Psoas muscle (tissue), 8 donors: ENCODE measurements around the gene STX11. TPM values are rescaled to one million over a fixed set of nuclear protein-coding genes. Genes with fewer than 3 reads are reported as not detected.

ENCODE experiments used
- ATAC-seq, 4 donors: fragments of 200-7000 bp; cut with Tn5 transposase; one replicate each; pipeline ENCODE4 v1.9.1; 2020; ENCODE audit warnings: moderate library complexity in 3 of 4, mild to moderate bottlenecking in 2 of 4
- DNase-seq, 2 donors: peaks; one replicate each; pipeline ENCODE4 v3.0.0-alpha.2; 2020
- H3K27ac ChIP-seq: fragments of 200-600 bp; one replicate; pipeline ENCODE4 v1.8.0; 2022
- H3K27me3 ChIP-seq, 3 donors: fragments of 200-600 bp in 1 of 3; one replicate each; pipeline versions ENCODE4 v1.6.1 to v1.8.0; 2013 to 2022; ENCODE audit warnings: low read length in 2 of 3, mild to moderate bottlenecking in 2 of 3, moderate library complexity in 1 of 3; ENCODE audit not compliant: insufficient read depth in 3 of 3
- H3K36me3 ChIP-seq, 2 donors: fragments of 200-600 bp in 1 of 2; one replicate each; pipeline versions ENCODE4 v1.6.1 to v1.8.0; 2013 to 2022; ENCODE audit warnings: low read depth in 1 of 2, mild to moderate bottlenecking in 1 of 2, moderate library complexity in 1 of 2; ENCODE audit not compliant: insufficient read depth in 1 of 2
- H3K4me1 ChIP-seq: fragments of 200-600 bp; one replicate; pipeline ENCODE4 v1.8.0; 2022
- H3K4me3 ChIP-seq: fragments of 200-600 bp; one replicate; pipeline ENCODE4 v1.8.0; 2022; ENCODE audit warnings: mild to moderate bottlenecking
- H3K9me3 ChIP-seq: fragments of 200-600 bp; one replicate; pipeline ENCODE4 v1.8.0; 2022
- CTCF ChIP-seq: fragments of 200-600 bp; IDR thresholded peaks from one replicate; pipeline ENCODE4 v1.8.0; 2022; ENCODE audit warnings: antibody characterized with exemption
- WGBS, 3 donors: extraction: QIAGEN DNeasy Blood & Tissue Kit; methylation state at CpG; one replicate each; pipeline versions ENCODE4 v1.1.6 to v1.1.7; 2013; 5-methylcytosine and 5-hydroxymethylcytosine counted together
- intact Hi-C, 2 donors: fragments of 100-400 bp; cut with DNase I; formaldehyde crosslinking; loops; one replicate each; pipeline versions ENCODE4 v1.11.0 to v1.14.2; 2022
- polyA plus RNA-seq, 3 donors: library from polyadenylated mRNA; stranded (reverse); fragments of 200-250 nt; gene quantifications; one replicate each; pipeline ENCODE4 v1.2.3, GENCODE V29; 2013
- total RNA-seq, 4 donors: library from RNA; stranded (reverse); fragmentation: NEBNext Ultra II Directional in 2 of 4; extraction: Animal tissue kit (Norgen Biotek cat#: 25700) in 2 of 4; gene quantifications; one replicate each; pipeline versions ENCODE4 v1.2.1 to v1.2.4, GENCODE V29; 2021 to 2023
- donor health status: healthy with polysubstance abuse.
- donor health status: DM: no; HTN: no; CAD: no; lungs with moderate emphysema.
- donor health status: Bipolar disorder and iron deficiency.
- donor health status: healthy.
- donor health status: DM: yes; HTN: yes; CAD: no.
- donor health status: DM: no; HTN: no; CAD: no.
- donor health status: DM: no; HTN: no; CAD: no.
- donor health status: DM: yes; HTN: yes; CAD: no.

Gene STX11
- total and polyA plus RNA-seq, 7 donors, result 1.2 to 4.6 (median 1.4) TPM

- H3K36me3 ChIP-seq, result no peaks in the 10 kb centered on the region
- peak overlapping the region; percentile 86 for H3K4me3 ChIP-seq
- H3K27ac ChIP-seq, result peak overlapping the region; percentile 11
- ATAC-seq (peak in 3 of 4 donors; percentile 9 to 58 (median 48)), DNase-seq (peak in 1 of 2 donors; percentile 25)
- TF ChIP-seq CTCF, result no peak
- no peaks in the 10 kb centered on the region for H3K4me1 ChIP-seq
- no peaks in the 10 kb centered on the region for H3K9me3 ChIP-seq
- intact Hi-C loops, result loop anchor here in 1 of 2 donors (2.0 kb wide), 1 partner anchor 66 kb away; no protein-coding TSS in a partner anchor
- WGBS, 3 donors, result 2 to 4% (median 4%) methylated on average over 30 of the region's 30 CpGs
- peaks cover 0 to 41% (median 10%) of the 10 kb centered on the region in 3 donors for H3K27me3 ChIP-seq
Measured at GRCh38 chr6:144150710-144151657, 667 bp downstream of the STX11 start.

GRCh38 chr6:144152334-144152900, 2.1 kb downstream of the STX11 start:
- Histone ChIP-seq H3K27me3 (peaks cover 0 to 41% (median 10%) of the 10 kb centered on the region in 3 donors), H3K4me3 (peak overlapping the region; percentile 86), H3K4me1 (no peaks in the 10 kb centered on the region), H3K27ac (no peak overlapping the region), H3K36me3 (no peaks in the 10 kb centered on the region), H3K9me3 (no peaks in the 10 kb centered on the region)
- no peak for TF ChIP-seq CTCF
- no peak for ATAC-seq
- 59 to 93% (median 68%) methylated on average over 6 of the region's 6 CpGs for WGBS, 3 donors
- intact Hi-C loops, result no loop called here
- no peak for DNase-seq

GRCh38 chr6:144153260-144153659, 2.9 kb downstream of the STX11 start:
- no peaks in the 10 kb centered on the region for H3K9me3 ChIP-seq
- no peak overlapping the region for H3K27ac ChIP-seq
- intact Hi-C loops, result no loop called here
- no peak overlapping the region for H3K4me3 ChIP-seq
- no peak for ATAC-seq
- WGBS, 3 donors, result 64 to 79% (median 72%) methylated on average over 5 of the region's 5 CpGs
- H3K4me1 ChIP-seq, result no peaks in the 10 kb centered on the region
- TF ChIP-seq CTCF, result no peak
- no peak for DNase-seq
- H3K27me3 ChIP-seq, result peaks cover 0 to 38% (median 10%) of the 10 kb centered on the region in 3 donors
- no peaks in the 10 kb centered on the region for H3K36me3 ChIP-seq

GRCh38 chr6:144153971-144154370, 3.7 kb downstream of the STX11 start:
- intact Hi-C loops, result no loop called here
- DNase-seq, result no peak
- no peak overlapping the region for H3K4me3 ChIP-seq
- TF ChIP-seq CTCF, result no peak
- no peak overlapping the region for H3K27ac ChIP-seq
- ATAC-seq, result no peak
- no peaks in the 10 kb centered on the region for H3K36me3 ChIP-seq
- no peaks in the 10 kb centered on the region for H3K9me3 ChIP-seq
- no peaks in the 10 kb centered on the region for H3K4me1 ChIP-seq
- WGBS, 3 donors, result 96 to 100% (median 98%) methylated on average over 2 of the region's 2 CpGs
- peaks cover 0 to 36% (median 10%) of the 10 kb centered on the region in 3 donors for H3K27me3 ChIP-seq
